NCI-H460 (cell line): Measurements from ENCODE around the gene RANGRF. TPM values are rescaled to one million over a fixed set of nuclear protein-coding genes. Genes with fewer than 3 reads are reported as not detected.

Experiments
- DNase-seq: peaks from one replicate; pipeline ENCODE4 v3.0.0-alpha.2; 2016; ENCODE audit warnings: low read depth; ENCODE audit errors: extremely low read depth
- total RNA-seq: library from RNA; depleted of rRNA; stranded (reverse); fragments of >200 nt; shearing (Covaris generic); gene quantifications from 2 replicates; pipeline ENCODE4 v1.2.3, GENCODE V29; 2014

Gene RANGRF
- total RNA-seq, 1 experiment from 2014 or later, result 41.2 TPM

GRCh38 chr17:8273884-8274444 lies 14.5 kb upstream of the RANGRF start:
- no peak for DNase-seq

GRCh38 chr17:8274816-8275215 lies 13.7 kb upstream of the RANGRF start:
- DNase-seq, result no peak

GRCh38 chr17:8275421-8276290 lies 12.8 kb upstream of the RANGRF start:
- DNase-seq, result no peak

GRCh38 chr17:8277317-8277716 lies 11.2 kb upstream of the RANGRF start:
- DNase-seq, result no peak

- no peak for DNase-seq
Observed at GRCh38 chr17:8282345-8282744, 6.1 kb upstream of the RANGRF start.

- no peak for DNase-seq
Observed at GRCh38 chr17:8283356-8283755, 5.1 kb upstream of the RANGRF start.

GRCh38 chr17:8284126-8284525 lies 4.3 kb upstream of the RANGRF start:
- DNase-seq, result no peak

- DNase-seq, result no peak
Observed at GRCh38 chr17:8285270-8286181, 2.9 kb upstream of the RANGRF start.

- DNase-seq, result no peak
Observed at GRCh38 chr17:8287651-8288335, 677 bp upstream of the RANGRF start.

- no peak for DNase-seq
Observed at GRCh38 chr17:8289103-8289397, 580 bp downstream of the RANGRF start.

- DNase-seq, result no peak
Observed at GRCh38 chr17:8290043-8290442, 1.6 kb downstream of the RANGRF start.

GRCh38 chr17:8292639-8293395 lies 4.3 kb downstream of the RANGRF start:
- no peak for DNase-seq

GRCh38 chr17:8294361-8294760 lies 5.9 kb downstream of the RANGRF start:
- DNase-seq, result no peak

GRCh38 chr17:8294814-8295316 lies 6.4 kb downstream of the RANGRF start:
- no peak for DNase-seq

GRCh38 chr17:8300226-8300625 lies 11.8 kb downstream of the RANGRF start:
- no peak for DNase-seq

- DNase-seq, result peak; percentile 71
Observed at GRCh38 chr17:8300627-8301242, 12.3 kb downstream of the RANGRF start.

GRCh38 chr17:8310601-8311123 lies 22.2 kb downstream of the RANGRF start:
- no peak for DNase-seq

GRCh38 chr17:8311131-8311790 lies 22.8 kb downstream of the RANGRF start:
- DNase-seq, result no peak

GRCh38 chr17:8312251-8312650 lies 23.8 kb downstream of the RANGRF start:
- no peak for DNase-seq
